ENCODE measurements around the gene PCDHA10.

GRCh38 chr5:140883373-140883772 is 27.7 kb downstream of the PCDHA10 start:
- TF ChIP-seq EZH2 (IDR thresholded peaks at IDR 0.05; ENCODE audit: low read length, unreplicated experiment), result no peak
- TF ChIP-seq CTCF (conservative IDR thresholded peaks at IDR 0.05; ENCODE audit: low read depth, low read length), result no peak
- TF ChIP-seq EZH2phosphoT487 (IDR thresholded peaks at IDR 0.05; ENCODE audit: borderline replicate concordance, low read length), result no peak

All from PC-3 (cell line).